OCI-LY3 (cell line): ENCODE results near the gene AGRN.
"Not testable (repeated sequence)": the region's sequence is repeated elsewhere in the genome, so short reads cannot be mapped to it uniquely, and the experiment has no call there.

ENCODE experiments used
- EZH2phosphoT487 ChIP-seq: fragments of 200-600 bp; shearing (Covaris generic); IDR thresholded peaks from 2 replicates; pipeline ENCODE4 v1.6.1; 2018; ENCODE audit warnings: antibody characterized with exemption, mixed run types, low read depth
- TF ChIP-seq, protein P1 (sequence below): fragments of 200-600, 300-600 bp; sonication (generic); IDR thresholded peaks from 2 replicates; pipeline ENCODE4 v1.5.1; 2014; ENCODE audit warnings: antibody characterized with exemption, low read length, low read depth

DNA sequence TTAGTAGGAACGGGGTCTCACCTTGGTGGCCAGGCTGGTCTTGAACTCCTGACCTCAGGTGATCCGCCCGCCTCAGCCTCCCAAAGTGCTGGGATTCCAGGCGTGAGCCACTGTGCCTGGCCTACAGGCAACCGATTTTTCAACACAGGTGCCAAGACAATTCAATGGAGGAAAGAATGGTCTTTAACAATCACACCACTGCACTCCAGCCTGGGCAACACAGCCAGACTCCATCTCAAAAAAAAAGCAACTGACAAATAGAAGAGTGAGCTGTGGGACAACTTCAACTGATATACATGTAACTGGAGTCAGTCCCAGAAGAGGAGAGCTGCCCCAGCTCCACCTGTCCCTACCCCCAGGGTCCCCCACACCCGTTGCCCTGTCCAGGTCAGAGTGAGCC is 25.4 kb upstream of the AGRN start:
- TF ChIP-seq, protein P1, sequence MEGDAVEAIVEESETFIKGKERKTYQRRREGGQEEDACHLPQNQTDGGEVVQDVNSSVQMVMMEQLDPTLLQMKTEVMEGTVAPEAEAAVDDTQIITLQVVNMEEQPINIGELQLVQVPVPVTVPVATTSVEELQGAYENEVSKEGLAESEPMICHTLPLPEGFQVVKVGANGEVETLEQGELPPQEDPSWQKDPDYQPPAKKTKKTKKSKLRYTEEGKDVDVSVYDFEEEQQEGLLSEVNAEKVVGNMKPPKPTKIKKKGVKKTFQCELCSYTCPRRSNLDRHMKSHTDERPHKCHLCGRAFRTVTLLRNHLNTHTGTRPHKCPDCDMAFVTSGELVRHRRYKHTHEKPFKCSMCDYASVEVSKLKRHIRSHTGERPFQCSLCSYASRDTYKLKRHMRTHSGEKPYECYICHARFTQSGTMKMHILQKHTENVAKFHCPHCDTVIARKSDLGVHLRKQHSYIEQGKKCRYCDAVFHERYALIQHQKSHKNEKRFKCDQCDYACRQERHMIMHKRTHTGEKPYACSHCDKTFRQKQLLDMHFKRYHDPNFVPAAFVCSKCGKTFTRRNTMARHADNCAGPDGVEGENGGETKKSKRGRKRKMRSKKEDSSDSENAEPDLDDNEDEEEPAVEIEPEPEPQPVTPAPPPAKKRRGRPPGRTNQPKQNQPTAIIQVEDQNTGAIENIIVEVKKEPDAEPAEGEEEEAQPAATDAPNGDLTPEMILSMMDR = not testable (repeated sequence)
- not testable (repeated sequence) for TF ChIP-seq EZH2phosphoT487
